Fibroblast of upper back skin (primary cell): Measurements from ENCODE around the gene TGFBI.

Source experiments
- DNase-seq: peaks from one replicate; pipeline ENCODE4 v3.0.0-alpha.2; 2013

Gene TGFBI

GRCh38 chr5:136066661-136067271, 38.0 kb downstream of the TGFBI start:
- DNase-seq: peak; percentile 80

- DNase-seq: peak; percentile 23
These were observed 38.6 kb downstream of the TGFBI start for GRCh38 chr5:136067422-136067821.

GRCh38 chr5:136070486-136071285, 41.9 kb downstream of the TGFBI start:
- DNase-seq: peak; percentile 42

GRCh38 chr5:136073714-136074529, 45.1 kb downstream of the TGFBI start:
- DNase-seq: peak; percentile 52

GRCh38 chr5:136075466-136075891, 46.7 kb downstream of the TGFBI start:
- peak; percentile 64 for DNase-seq

- no peak for DNase-seq
These were observed 47.3 kb downstream of the TGFBI start for GRCh38 chr5:136076067-136076466.

- peak; percentile 49 for DNase-seq
These were observed 48.2 kb downstream of the TGFBI start for GRCh38 chr5:136076881-136077445.

- peak; percentile 20 for DNase-seq
These were observed 50.6 kb downstream of the TGFBI start for GRCh38 chr5:136079195-136079985.

- no peak for DNase-seq
These were observed 51.3 kb downstream of the TGFBI start for GRCh38 chr5:136080113-136080482.

GRCh38 chr5:136080483-136081216, 51.9 kb downstream of the TGFBI start:
- DNase-seq: peak; percentile 90

GRCh38 chr5:136081217-136081591, 52.4 kb downstream of the TGFBI start:
- no peak for DNase-seq

GRCh38 chr5:136082390-136083193, 53.8 kb downstream of the TGFBI start:
- DNase-seq: peak; percentile 78

- no peak for DNase-seq
These were observed 55.9 kb downstream of the TGFBI start for GRCh38 chr5:136084698-136085097.

- DNase-seq: no peak
These were observed 58.2 kb downstream of the TGFBI start for GRCh38 chr5:136086783-136087566.

GRCh38 chr5:136087961-136088871, 59.4 kb downstream of the TGFBI start:
- peak; percentile 40 for DNase-seq

- DNase-seq: no peak
These were observed 61.0 kb downstream of the TGFBI start for GRCh38 chr5:136089791-136090190.

GRCh38 chr5:136090319-136090718, 61.5 kb downstream of the TGFBI start:
- DNase-seq: no peak

GRCh38 chr5:136094189-136094912, 65.6 kb downstream of the TGFBI start:
- DNase-seq: no peak
